ENCODE data around the gene RPL35.

Gene RPL35

GRCh38 chr9:124861342-124862229 is at the start of gene RPL35, which contains the start of gene ARPC5L:
Gene RPL35 (minus strand): TSS chr9:124861957. CDS start chr9:124861912, 45 bp downstream.
Gene ARPC5L (plus strand): TSS chr9:124862130. CDS start chr9:124869291, 7,161 bp downstream.
- peak; percentile 94 for DNase-seq (ENCODE audit: low read depth, low spot score)

GRCh38 chr9:124908098-124908497 is 46.3 kb upstream of the RPL35 start:
- no peak for DNase-seq (ENCODE audit: low read depth, low spot score)

GRCh38 chr9:124906966-124907365 is 45.2 kb upstream of the RPL35 start:
- no peak for DNase-seq (ENCODE audit: low read depth, low spot score)

- no peak for DNase-seq (ENCODE audit: low read depth, low spot score)
These were observed 38.1 kb upstream of the RPL35 start for GRCh38 chr9:124899845-124900244.

GRCh38 chr9:124897570-124898460 is 36.1 kb upstream of the RPL35 start:
- no peak for DNase-seq (ENCODE audit: low read depth, low spot score)

- DNase-seq (ENCODE audit: low read depth, low spot score): peak; percentile 51
These were observed 33.0 kb upstream of the RPL35 start for GRCh38 chr9:124894741-124895170.

- DNase-seq (ENCODE audit: low read depth, low spot score): no peak
These were observed 32.4 kb upstream of the RPL35 start for GRCh38 chr9:124894035-124894740.

GRCh38 chr9:124890179-124890578 is 28.4 kb upstream of the RPL35 start:
- no peak for DNase-seq (ENCODE audit: low read depth, low spot score)

GRCh38 chr9:124889006-124889405 is 27.2 kb upstream of the RPL35 start:
- no peak for DNase-seq (ENCODE audit: low read depth, low spot score)

- DNase-seq (ENCODE audit: low read depth, low spot score): no peak
These were observed 26.1 kb upstream of the RPL35 start for GRCh38 chr9:124887832-124888231.

- DNase-seq (ENCODE audit: low read depth, low spot score): no peak
These were observed 25.2 kb upstream of the RPL35 start for GRCh38 chr9:124886866-124887492.

GRCh38 chr9:124886461-124886860 is 24.7 kb upstream of the RPL35 start:
- DNase-seq (ENCODE audit: low read depth, low spot score): no peak

- DNase-seq (ENCODE audit: low read depth, low spot score): no peak
These were observed 23.8 kb upstream of the RPL35 start for GRCh38 chr9:124885551-124885950.

GRCh38 chr9:124884376-124884775 is 22.6 kb upstream of the RPL35 start:
- DNase-seq (ENCODE audit: low read depth, low spot score): no peak

GRCh38 chr9:124882231-124882630 is 20.5 kb upstream of the RPL35 start:
- no peak for DNase-seq (ENCODE audit: low read depth, low spot score)

- DNase-seq (ENCODE audit: low read depth, low spot score): no peak
These were observed 19.5 kb upstream of the RPL35 start for GRCh38 chr9:124881138-124881743.

- peak; percentile 56 for DNase-seq (ENCODE audit: low read depth, low spot score)
These were observed 18.7 kb upstream of the RPL35 start for GRCh38 chr9:124880501-124880900.

GRCh38 chr9:124879226-124879625 is 17.5 kb upstream of the RPL35 start:
- no peak for DNase-seq (ENCODE audit: low read depth, low spot score)

- no peak for DNase-seq (ENCODE audit: low read depth, low spot score)
These were observed 16.8 kb upstream of the RPL35 start for GRCh38 chr9:124878518-124878917.

- no peak for DNase-seq (ENCODE audit: low read depth, low spot score)
These were observed 16.3 kb upstream of the RPL35 start for GRCh38 chr9:124878021-124878420.
